ENCODE data around the gene MEIOB. TPM values are rescaled to one million over a fixed set of nuclear protein-coding genes. Genes with fewer than 3 reads are reported as not detected.

MEIOB gene
- total RNA-seq, 2 donors from 2014 or later = not detected

Other genes with a start within 250 kb of the MEIOB start
- gene JPT2, start 193.9 kb downstream of the MEIOB start, total RNA-seq = 10 to 100 TPM; 56.1 to 61.1 TPM
- 100 to 1,000 TPM in 1 of 2 donors, 10 to 100 TPM in 1; 92.8 to 132 TPM for gene MAPK8IP3, start 166.0 kb downstream of the MEIOB start, total RNA-seq
- gene NME3, start 100.6 kb downstream of the MEIOB start, total RNA-seq = 10 to 100 TPM; 37.4 to 46.4 TPM
- gene EME2, start 99.4 kb downstream of the MEIOB start, total RNA-seq = 10 to 100 TPM; 34.8 to 55.0 TPM
- 100 to 1,000 TPM in 1 of 2 donors, 10 to 100 TPM in 1; 98.1 to 192 TPM for gene MRPS34, start 99.0 kb downstream of the MEIOB start, total RNA-seq
- gene SPSB3, start 89.6 kb downstream of the MEIOB start, total RNA-seq = 10 to 100 TPM; 26.9 to 30.1 TPM
- 10 to 100 TPM; 47.9 to 81.8 TPM for gene NUBP2, start 89.2 kb downstream of the MEIOB start, total RNA-seq
- under 1 TPM in 1 of 2 donors, not detected in 1; 0.12 TPM for gene IGFALS, start 78.5 kb downstream of the MEIOB start, total RNA-seq
- gene HAGH, start 45.3 kb downstream of the MEIOB start, total RNA-seq = 10 to 100 TPM; 39.5 to 47.5 TPM
- 10 to 100 TPM; 13.9 to 14.5 TPM for gene FAHD1, start 45.0 kb downstream of the MEIOB start, total RNA-seq
- gene HS3ST6, start 46.3 kb upstream of the MEIOB start, total RNA-seq = not detected
- gene MSRB1, start 71.0 kb upstream of the MEIOB start, total RNA-seq = 10 to 100 TPM; 24.3 to 24.7 TPM
- 1 to 10 TPM in 1 of 2 donors, not detected in 1; 1.5 TPM for gene RPL3L, start 82.5 kb upstream of the MEIOB start, total RNA-seq
- 100 to 1,000 TPM in 1 of 2 donors, 10 to 100 TPM in 1; 95.0 to 103 TPM for gene NDUFB10, start 87.4 kb upstream of the MEIOB start, total RNA-seq
- gene RPS2, start 92.7 kb upstream of the MEIOB start, total RNA-seq = 1,000 to 10,000 TPM; 2,056 to 2,952 TPM
- gene RNF151, start 94.7 kb upstream of the MEIOB start, total RNA-seq = not detected
- 10 to 100 TPM; 39.3 to 78.3 TPM for gene TBL3, start 99.9 kb upstream of the MEIOB start, total RNA-seq
- gene NOXO1, start 109.3 kb upstream of the MEIOB start, total RNA-seq = not detected
- gene GFER, start 112.0 kb upstream of the MEIOB start, total RNA-seq = 10 to 100 TPM; 31.9 to 41.7 TPM
- 10 to 100 TPM; 21.3 to 43.6 TPM for gene SYNGR3, start 117.8 kb upstream of the MEIOB start, total RNA-seq
- 100 to 1,000 TPM in 1 of 2 donors, 10 to 100 TPM in 1; 83.1 to 163 TPM for gene ZNF598, start 137.7 kb upstream of the MEIOB start, total RNA-seq
- 1 to 10 TPM; 1.5 to 3.5 TPM for gene NPW, start 147.6 kb upstream of the MEIOB start, total RNA-seq
- gene NHERF2, start 154.7 kb upstream of the MEIOB start, total RNA-seq = 1 to 10 TPM; 3.8 to 4.5 TPM
- gene NTHL1, start 175.7 kb upstream of the MEIOB start, total RNA-seq = 10 to 100 TPM; 12.6 to 40.9 TPM
- 100 to 1,000 TPM; 106 to 155 TPM for gene TSC2, start 175.8 kb upstream of the MEIOB start, total RNA-seq

All from natural killer cell treated with Interleukin-12 subunit alpha and Interleukin-12 subunit beta and Interleukin-15 and Interleukin-18, amount 100 ng/mL, for 72 hours (primary cell).